Fibroblast of skin of right quadriceps (primary cell): ENCODE data around the gene MBP.

Experiments
- DNase-seq: peaks from one replicate; pipeline ENCODE4 v3.0.0-alpha.2; 2013

The MBP gene

GRCh38 chr18:77079088-77079487, 53.5 kb downstream of the MBP start:
- DNase-seq, result no peak

- DNase-seq, result no peak
Observed at GRCh38 chr18:77078690-77079070, 53.9 kb downstream of the MBP start.

GRCh38 chr18:77077941-77078689, 54.5 kb downstream of the MBP start:
- DNase-seq, result peak; percentile 68

GRCh38 chr18:77077401-77077800, 55.2 kb downstream of the MBP start:
- no peak for DNase-seq

GRCh38 chr18:77076111-77076510, 56.5 kb downstream of the MBP start:
- no peak for DNase-seq

GRCh38 chr18:77074431-77074830, 58.2 kb downstream of the MBP start:
- DNase-seq, result no peak

- DNase-seq, result no peak
Observed at GRCh38 chr18:77073336-77074093, 59.1 kb downstream of the MBP start.

GRCh38 chr18:77072566-77072965, 60.0 kb downstream of the MBP start:
- no peak for DNase-seq

GRCh38 chr18:77071711-77072292, 60.8 kb downstream of the MBP start:
- DNase-seq, result peak; percentile 90

GRCh38 chr18:77071061-77071460, 61.5 kb downstream of the MBP start:
- DNase-seq, result no peak

- DNase-seq, result no peak
Observed at GRCh38 chr18:77070627-77071026, 62.0 kb downstream of the MBP start.

GRCh38 chr18:77069931-77070330, 62.7 kb downstream of the MBP start:
- no peak for DNase-seq

- no peak for DNase-seq
Observed at GRCh38 chr18:77069482-77069881, 63.1 kb downstream of the MBP start.

GRCh38 chr18:77068321-77069312, 64.0 kb downstream of the MBP start:
- DNase-seq, result peak; percentile 54

GRCh38 chr18:77067291-77068061, 65.1 kb downstream of the MBP start:
- DNase-seq, result peak; percentile 88

- DNase-seq, result no peak
Observed at GRCh38 chr18:77066689-77067088, 65.9 kb downstream of the MBP start.

- no peak for DNase-seq
Observed at GRCh38 chr18:77066101-77066500, 66.5 kb downstream of the MBP start.

- peak; percentile 90 for DNase-seq
Observed at GRCh38 chr18:77065221-77065981, 67.2 kb downstream of the MBP start.

- DNase-seq, result no peak
Observed at GRCh38 chr18:77063260-77063659, 69.3 kb downstream of the MBP start.

GRCh38 chr18:77062518-77063003, 70.0 kb downstream of the MBP start:
- DNase-seq, result no peak

- DNase-seq, result no peak
Observed at GRCh38 chr18:77061946-77062517, 70.6 kb downstream of the MBP start.
